ENCODE measurements around the gene HES1.

Gene HES1

GRCh38 chr3:194178669-194179068 is 42.7 kb downstream of the HES1 start:
- TF ChIP-seq, protein P1, sequence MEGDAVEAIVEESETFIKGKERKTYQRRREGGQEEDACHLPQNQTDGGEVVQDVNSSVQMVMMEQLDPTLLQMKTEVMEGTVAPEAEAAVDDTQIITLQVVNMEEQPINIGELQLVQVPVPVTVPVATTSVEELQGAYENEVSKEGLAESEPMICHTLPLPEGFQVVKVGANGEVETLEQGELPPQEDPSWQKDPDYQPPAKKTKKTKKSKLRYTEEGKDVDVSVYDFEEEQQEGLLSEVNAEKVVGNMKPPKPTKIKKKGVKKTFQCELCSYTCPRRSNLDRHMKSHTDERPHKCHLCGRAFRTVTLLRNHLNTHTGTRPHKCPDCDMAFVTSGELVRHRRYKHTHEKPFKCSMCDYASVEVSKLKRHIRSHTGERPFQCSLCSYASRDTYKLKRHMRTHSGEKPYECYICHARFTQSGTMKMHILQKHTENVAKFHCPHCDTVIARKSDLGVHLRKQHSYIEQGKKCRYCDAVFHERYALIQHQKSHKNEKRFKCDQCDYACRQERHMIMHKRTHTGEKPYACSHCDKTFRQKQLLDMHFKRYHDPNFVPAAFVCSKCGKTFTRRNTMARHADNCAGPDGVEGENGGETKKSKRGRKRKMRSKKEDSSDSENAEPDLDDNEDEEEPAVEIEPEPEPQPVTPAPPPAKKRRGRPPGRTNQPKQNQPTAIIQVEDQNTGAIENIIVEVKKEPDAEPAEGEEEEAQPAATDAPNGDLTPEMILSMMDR (IDR thresholded peaks at IDR 0.05; ENCODE audit: insufficient read depth, low read length), result no peak
- TF ChIP-seq GABPA (IDR thresholded peaks at IDR 0.05; ENCODE audit: low read depth), result no peak
- TF ChIP-seq, protein P2, sequence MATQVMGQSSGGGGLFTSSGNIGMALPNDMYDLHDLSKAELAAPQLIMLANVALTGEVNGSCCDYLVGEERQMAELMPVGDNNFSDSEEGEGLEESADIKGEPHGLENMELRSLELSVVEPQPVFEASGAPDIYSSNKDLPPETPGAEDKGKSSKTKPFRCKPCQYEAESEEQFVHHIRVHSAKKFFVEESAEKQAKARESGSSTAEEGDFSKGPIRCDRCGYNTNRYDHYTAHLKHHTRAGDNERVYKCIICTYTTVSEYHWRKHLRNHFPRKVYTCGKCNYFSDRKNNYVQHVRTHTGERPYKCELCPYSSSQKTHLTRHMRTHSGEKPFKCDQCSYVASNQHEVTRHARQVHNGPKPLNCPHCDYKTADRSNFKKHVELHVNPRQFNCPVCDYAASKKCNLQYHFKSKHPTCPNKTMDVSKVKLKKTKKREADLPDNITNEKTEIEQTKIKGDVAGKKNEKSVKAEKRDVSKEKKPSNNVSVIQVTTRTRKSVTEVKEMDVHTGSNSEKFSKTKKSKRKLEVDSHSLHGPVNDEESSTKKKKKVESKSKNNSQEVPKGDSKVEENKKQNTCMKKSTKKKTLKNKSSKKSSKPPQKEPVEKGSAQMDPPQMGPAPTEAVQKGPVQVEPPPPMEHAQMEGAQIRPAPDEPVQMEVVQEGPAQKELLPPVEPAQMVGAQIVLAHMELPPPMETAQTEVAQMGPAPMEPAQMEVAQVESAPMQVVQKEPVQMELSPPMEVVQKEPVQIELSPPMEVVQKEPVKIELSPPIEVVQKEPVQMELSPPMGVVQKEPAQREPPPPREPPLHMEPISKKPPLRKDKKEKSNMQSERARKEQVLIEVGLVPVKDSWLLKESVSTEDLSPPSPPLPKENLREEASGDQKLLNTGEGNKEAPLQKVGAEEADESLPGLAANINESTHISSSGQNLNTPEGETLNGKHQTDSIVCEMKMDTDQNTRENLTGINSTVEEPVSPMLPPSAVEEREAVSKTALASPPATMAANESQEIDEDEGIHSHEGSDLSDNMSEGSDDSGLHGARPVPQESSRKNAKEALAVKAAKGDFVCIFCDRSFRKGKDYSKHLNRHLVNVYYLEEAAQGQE (IDR thresholded peaks at IDR 0.05; ENCODE audit: insufficient replicate concordance, low read depth), result no peak
- no peak for TF ChIP-seq POLR2AphosphoS5 (IDR thresholded peaks at IDR 0.05; ENCODE audit: low read depth)
- no peak for TF ChIP-seq SPI1 (IDR thresholded peaks at IDR 0.05; ENCODE audit: borderline replicate concordance, low read depth)
- no peak overlapping the region for H3K4me3 ChIP-seq (replicated peaks; ENCODE audit: insufficient read depth, low read length)
- no peak overlapping the region for H3K27ac ChIP-seq (replicated peaks)
- no peak for DNase-seq (ENCODE audit: low read depth in 1 of 2, low spot score in 1 of 2)
- no peaks in the 10 kb centered on the region for H3K27me3 ChIP-seq (ENCODE audit: insufficient read depth, poor library complexity, severe bottlenecking)

DNA sequence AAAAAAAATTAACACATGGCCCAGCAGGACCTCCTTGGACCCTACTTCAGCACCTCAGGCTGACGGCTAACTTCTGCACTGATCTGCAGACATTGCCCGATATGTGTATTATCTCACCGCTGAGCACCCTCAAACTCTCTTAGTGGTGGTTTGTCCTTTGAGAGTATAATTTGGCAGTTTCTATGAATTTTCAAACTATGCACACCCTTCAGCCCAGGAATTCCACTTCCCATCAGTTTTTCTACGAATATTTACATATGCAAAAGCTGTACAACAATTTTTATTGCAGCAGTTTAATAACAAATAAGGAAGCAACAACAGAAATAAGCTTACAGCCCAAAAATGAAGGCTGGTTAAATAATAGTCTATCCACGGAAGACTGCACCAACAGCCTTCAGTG is 44.6 kb downstream of the HES1 start:
- TF ChIP-seq, protein P2 (IDR thresholded peaks at IDR 0.05; ENCODE audit: insufficient replicate concordance, low read depth), result no peak
- TF ChIP-seq GABPA (IDR thresholded peaks at IDR 0.05; ENCODE audit: low read depth) (no peak), SPI1 (IDR thresholded peaks at IDR 0.05; ENCODE audit: borderline replicate concordance, low read depth) (no peak), POLR2AphosphoS5 (IDR thresholded peaks at IDR 0.05; ENCODE audit: low read depth) (no peak)
- TF ChIP-seq, protein P1 (IDR thresholded peaks at IDR 0.05; ENCODE audit: insufficient read depth, low read length), result no peak
- Histone ChIP-seq H3K4me3 (replicated peaks; ENCODE audit: insufficient read depth, low read length) (no peak overlapping the region), H3K27ac (replicated peaks) (no peak overlapping the region), H3K27me3 (ENCODE audit: insufficient read depth, poor library complexity, severe bottlenecking) (no peaks in the 10 kb centered on the region)
- DNase-seq (ENCODE audit: low read depth in 1 of 2, low spot score in 1 of 2), result no peak

- no peaks in the 10 kb centered on the region for H3K27me3 ChIP-seq (ENCODE audit: insufficient read depth, poor library complexity, severe bottlenecking)
- H3K4me3 ChIP-seq (replicated peaks; ENCODE audit: insufficient read depth, low read length), result no peak overlapping the region
- no peak overlapping the region for H3K27ac ChIP-seq (replicated peaks)
- TF ChIP-seq, protein P2 (IDR thresholded peaks at IDR 0.05; ENCODE audit: insufficient replicate concordance, low read depth), result no peak
- TF ChIP-seq SPI1 (IDR thresholded peaks at IDR 0.05; ENCODE audit: borderline replicate concordance, low read depth) (no peak), POLR2AphosphoS5 (IDR thresholded peaks at IDR 0.05; ENCODE audit: low read depth) (no peak), GABPA (IDR thresholded peaks at IDR 0.05; ENCODE audit: low read depth) (no peak)
- TF ChIP-seq, protein P1 (IDR thresholded peaks at IDR 0.05; ENCODE audit: insufficient read depth, low read length), result no peak
- no peak for DNase-seq (ENCODE audit: low read depth in 1 of 2, low spot score in 1 of 2)
Measured at GRCh38 chr3:194181612-194182529, 45.9 kb downstream of the HES1 start.
